HG02943 (cell line): Measurements from ENCODE around the gene ALPK3.
A peak's percentile ranks its signal among the peaks of the same experiment; 100 is the strongest.

Source experiments
- ATAC-seq: cut with Tn5 transposase; IDR thresholded peaks from one replicate; pipeline ENCODE4 v1.9.1; 2021; ENCODE audit warnings: mild to moderate bottlenecking, low read depth, moderate library complexity; ENCODE audit not compliant: unreplicated experiment

The ALPK3 gene

GRCh38 chr15:84913360-84913723, 96.2 kb downstream of the ALPK3 start:
- ATAC-seq = no peak

GRCh38 chr15:84914351-84914750, 97.2 kb downstream of the ALPK3 start:
- ATAC-seq = no peak

- ATAC-seq = peak; percentile 95
Measured at GRCh38 chr15:84914909-84915605, 97.9 kb downstream of the ALPK3 start.

GRCh38 chr15:84915606-84915958, 98.4 kb downstream of the ALPK3 start:
- ATAC-seq = no peak

- ATAC-seq = no peak
Measured at GRCh38 chr15:84917452-84917851, 100.3 kb downstream of the ALPK3 start.

- ATAC-seq = no peak
Measured at GRCh38 chr15:84919106-84919667, 102.0 kb downstream of the ALPK3 start.

- no peak for ATAC-seq
Measured at GRCh38 chr15:84921121-84921520, 104.0 kb downstream of the ALPK3 start.

- ATAC-seq = no peak
Measured at GRCh38 chr15:84922530-84922929, 105.4 kb downstream of the ALPK3 start.
